ENCODE data around the gene USH1G.

USH1G gene

DNA sequence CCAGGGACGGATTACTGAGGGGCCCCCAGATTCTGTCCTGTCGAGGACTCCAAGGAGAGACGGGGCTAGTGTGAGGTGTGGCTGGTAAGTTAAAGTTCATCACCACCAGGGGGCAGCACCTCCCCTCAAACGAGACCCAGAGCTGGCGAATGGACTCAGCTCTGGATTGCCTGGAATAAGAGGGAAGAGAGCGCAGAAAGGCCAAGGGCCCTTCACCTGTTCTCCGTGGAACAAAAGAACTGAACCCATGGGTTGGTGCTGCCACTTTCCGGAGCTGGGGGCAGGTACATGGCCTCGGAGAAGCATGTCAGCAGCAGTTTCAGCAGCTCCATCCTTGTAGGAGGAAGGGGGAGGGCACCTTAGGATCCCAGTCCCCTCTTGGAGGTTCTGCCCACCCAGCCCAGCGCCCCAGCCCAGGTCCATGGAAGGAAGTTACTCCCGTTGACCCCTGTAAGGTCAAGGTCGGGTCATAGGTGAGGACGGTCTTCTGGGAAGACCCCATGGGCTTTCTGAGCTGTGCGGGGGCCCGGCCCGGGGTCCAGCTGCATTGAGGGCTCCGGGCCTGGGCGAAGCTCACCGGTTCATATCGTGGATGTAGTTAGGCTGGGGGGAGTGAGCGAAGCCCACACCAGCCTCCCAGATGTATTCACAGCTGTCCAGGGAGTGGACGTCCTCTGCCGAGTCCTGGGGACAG is 38.7 kb upstream of the USH1G start:
- Histone ChIP-seq H3K27me3 (ENCODE audit: insufficient read depth, low read depth, severe bottlenecking) (no peaks in the 10 kb centered on the region), H3K4me3 (ENCODE audit: low read depth, low read length) (no peak overlapping the region), H3K36me3 (no peaks in the 10 kb centered on the region), H3K27ac (no peak overlapping the region), H3K9me3 (ENCODE audit: severe bottlenecking) (no peaks in the 10 kb centered on the region)
- TF ChIP-seq, protein P1, sequence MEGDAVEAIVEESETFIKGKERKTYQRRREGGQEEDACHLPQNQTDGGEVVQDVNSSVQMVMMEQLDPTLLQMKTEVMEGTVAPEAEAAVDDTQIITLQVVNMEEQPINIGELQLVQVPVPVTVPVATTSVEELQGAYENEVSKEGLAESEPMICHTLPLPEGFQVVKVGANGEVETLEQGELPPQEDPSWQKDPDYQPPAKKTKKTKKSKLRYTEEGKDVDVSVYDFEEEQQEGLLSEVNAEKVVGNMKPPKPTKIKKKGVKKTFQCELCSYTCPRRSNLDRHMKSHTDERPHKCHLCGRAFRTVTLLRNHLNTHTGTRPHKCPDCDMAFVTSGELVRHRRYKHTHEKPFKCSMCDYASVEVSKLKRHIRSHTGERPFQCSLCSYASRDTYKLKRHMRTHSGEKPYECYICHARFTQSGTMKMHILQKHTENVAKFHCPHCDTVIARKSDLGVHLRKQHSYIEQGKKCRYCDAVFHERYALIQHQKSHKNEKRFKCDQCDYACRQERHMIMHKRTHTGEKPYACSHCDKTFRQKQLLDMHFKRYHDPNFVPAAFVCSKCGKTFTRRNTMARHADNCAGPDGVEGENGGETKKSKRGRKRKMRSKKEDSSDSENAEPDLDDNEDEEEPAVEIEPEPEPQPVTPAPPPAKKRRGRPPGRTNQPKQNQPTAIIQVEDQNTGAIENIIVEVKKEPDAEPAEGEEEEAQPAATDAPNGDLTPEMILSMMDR (IDR thresholded peaks at IDR 0.05; ENCODE audit: low read depth, low read length): peak; percentile 81
- DNase-seq: peak; percentile 96

DNA sequence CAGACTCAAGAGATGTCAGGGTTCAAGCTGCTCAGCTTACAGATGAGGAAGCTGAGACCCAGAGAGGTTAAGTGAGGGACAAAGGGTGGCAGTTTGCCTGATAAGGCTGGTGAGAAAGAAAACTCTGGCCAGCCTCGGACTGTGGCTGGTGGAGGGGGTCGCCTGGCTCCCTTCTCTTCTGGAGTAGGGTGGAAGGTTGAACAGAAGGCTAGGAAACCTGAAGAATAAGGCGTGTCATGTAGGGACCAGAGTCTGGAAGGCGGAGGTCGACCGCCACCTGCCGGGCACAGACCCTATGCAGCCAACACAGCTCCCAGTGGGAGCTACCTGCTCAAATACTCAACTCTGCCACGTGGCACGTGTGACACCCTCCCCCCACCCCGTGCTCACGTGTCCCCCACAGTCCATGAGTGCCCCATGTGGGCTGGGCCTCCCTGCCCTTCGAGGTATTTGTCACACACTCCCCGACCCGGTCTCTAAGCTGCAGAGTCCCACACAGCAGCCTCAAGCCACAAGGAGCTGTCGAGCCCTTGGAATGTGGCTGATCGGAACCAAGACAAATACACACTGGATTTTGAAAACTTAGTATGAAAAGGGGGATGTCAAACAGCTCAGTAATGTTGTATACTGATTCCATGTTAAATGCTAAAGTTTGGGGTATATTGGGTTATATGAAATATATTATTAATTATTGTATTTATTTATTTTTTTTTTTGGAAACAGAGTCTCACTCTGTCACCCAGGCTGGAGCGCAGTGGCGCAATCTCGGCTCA is 37.7 kb upstream of the USH1G start:
- H3K4me3 ChIP-seq (ENCODE audit: low read depth, low read length): peak overlapping the region; percentile 8
- no peaks in the 10 kb centered on the region for H3K36me3 ChIP-seq
- H3K27ac ChIP-seq: no peak overlapping the region
- H3K9me3 ChIP-seq (ENCODE audit: severe bottlenecking): no peaks in the 10 kb centered on the region
- no peaks in the 10 kb centered on the region for H3K27me3 ChIP-seq (ENCODE audit: insufficient read depth, low read depth, severe bottlenecking)
- peak; percentile 96 for DNase-seq
- TF ChIP-seq, protein P1 (IDR thresholded peaks at IDR 0.05; ENCODE audit: low read depth, low read length): peak; percentile 99

DNA sequence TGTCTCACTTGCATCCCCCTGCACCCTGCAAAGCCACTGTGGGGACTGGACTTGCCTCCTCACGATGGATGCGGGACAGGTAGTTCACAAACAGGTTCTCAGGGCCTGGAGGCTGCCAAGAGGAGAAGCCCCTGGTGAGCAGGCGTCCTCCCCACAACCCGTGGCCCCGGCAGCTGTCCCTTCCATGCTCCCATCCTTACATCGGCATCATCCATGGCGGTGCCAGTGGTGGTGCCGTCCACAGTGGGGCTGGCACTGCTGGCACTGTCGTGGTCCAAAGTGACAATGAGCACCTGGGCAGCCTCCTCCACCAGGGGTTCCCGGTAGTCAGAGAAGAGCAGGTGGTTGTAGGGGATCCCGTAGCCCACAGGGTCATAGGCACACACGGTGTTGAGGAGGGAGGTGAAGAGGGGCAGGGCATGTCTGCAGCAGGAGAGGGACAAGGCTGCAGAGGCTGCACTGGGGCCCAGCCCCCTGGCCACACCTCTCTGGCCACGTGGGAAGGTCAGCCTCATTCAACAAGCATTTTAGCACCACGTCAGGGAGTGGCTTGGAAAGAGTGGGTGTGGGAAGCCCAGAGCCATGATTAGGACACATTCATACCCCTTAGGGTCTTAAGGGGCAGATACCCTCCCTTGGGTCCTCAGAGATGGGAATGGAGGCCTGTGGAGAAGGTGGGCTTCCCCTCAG is 36.9 kb upstream of the USH1G start:
- TF ChIP-seq, protein P1 (IDR thresholded peaks at IDR 0.05; ENCODE audit: low read depth, low read length): no peak
- no peak overlapping the region for H3K27ac ChIP-seq
- no peak for DNase-seq
- no peaks in the 10 kb centered on the region for H3K27me3 ChIP-seq (ENCODE audit: insufficient read depth, low read depth, severe bottlenecking)
- H3K36me3 ChIP-seq: no peaks in the 10 kb centered on the region
- H3K4me3 ChIP-seq (ENCODE audit: low read depth, low read length): no peak overlapping the region
- no peaks in the 10 kb centered on the region for H3K9me3 ChIP-seq (ENCODE audit: severe bottlenecking)

DNA sequence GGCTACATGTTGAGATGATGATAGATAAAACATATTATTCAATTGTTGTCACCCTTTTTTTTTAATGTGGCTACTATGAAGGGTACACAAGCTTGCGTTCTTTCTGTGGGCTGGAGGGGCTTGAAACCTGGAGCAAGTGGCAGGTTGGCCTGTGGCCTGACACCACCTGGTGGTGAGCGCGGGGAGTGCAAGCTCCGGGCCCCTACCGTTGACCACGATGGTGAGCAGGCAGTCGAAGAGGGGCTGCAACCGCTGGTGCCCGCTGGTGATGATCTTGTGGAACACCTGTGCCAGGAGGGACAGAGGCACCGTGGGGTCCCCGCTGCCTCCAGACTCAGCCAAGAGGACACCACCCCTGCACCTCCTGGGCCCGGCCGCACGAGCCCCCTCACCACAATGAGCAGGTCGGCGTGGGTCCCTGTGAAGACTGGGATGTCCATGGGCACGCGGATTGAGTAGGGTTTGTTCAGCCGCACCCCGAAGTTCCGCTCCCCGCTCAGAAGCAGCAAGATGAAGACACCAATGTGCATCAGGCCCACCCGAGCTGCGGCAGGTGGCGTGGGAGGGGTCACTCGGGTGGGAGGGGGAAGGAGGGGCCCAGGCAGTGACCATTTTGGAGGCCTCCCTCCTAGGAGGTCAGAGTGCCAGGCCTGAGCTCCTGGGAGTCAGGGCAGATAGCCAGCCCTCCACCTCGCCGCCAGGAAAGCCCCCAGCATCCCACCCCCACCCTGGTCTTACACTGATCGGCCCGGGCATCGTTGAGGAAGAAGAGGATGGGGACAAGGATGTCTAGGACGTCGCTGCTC is 35.1 kb upstream of the USH1G start:
- H3K9me3 ChIP-seq (ENCODE audit: severe bottlenecking): no peaks in the 10 kb centered on the region
- no peak overlapping the region for H3K4me3 ChIP-seq (ENCODE audit: low read depth, low read length)
- peak; percentile 90 for DNase-seq
- no peaks in the 10 kb centered on the region for H3K27me3 ChIP-seq (ENCODE audit: insufficient read depth, low read depth, severe bottlenecking)
- H3K36me3 ChIP-seq: no peaks in the 10 kb centered on the region
- TF ChIP-seq, protein P1 (IDR thresholded peaks at IDR 0.05; ENCODE audit: low read depth, low read length): peak; percentile 97
- H3K27ac ChIP-seq: no peak overlapping the region

DNA sequence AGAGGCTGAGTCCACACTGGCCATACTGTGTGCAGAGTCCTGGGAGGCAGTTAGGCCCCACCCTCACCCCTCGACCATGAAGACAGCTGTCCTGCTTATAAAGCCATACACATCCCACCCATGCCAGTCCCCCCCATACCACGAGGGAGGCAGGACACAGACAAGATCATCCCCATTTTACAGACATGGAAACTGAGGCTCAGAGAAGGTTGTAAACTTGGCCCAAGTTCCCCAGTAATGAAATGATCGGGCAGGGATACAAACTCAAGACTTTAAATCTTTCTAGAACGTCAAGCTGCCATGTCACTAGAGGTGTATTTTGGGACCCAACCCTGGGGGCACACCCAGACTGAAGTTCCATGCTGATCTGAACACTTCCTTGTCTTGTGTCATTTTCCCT is 33.0 kb upstream of the USH1G start:
- H3K27me3 ChIP-seq (ENCODE audit: insufficient read depth, low read depth, severe bottlenecking): no peaks in the 10 kb centered on the region
- no peaks in the 10 kb centered on the region for H3K9me3 ChIP-seq (ENCODE audit: severe bottlenecking)
- H3K4me3 ChIP-seq (ENCODE audit: low read depth, low read length): no peak overlapping the region
- TF ChIP-seq, protein P1 (IDR thresholded peaks at IDR 0.05; ENCODE audit: low read depth, low read length): no peak
- H3K27ac ChIP-seq: no peak overlapping the region
- H3K36me3 ChIP-seq: no peaks in the 10 kb centered on the region
- no peak for DNase-seq

Measured in WERI-Rb-1 (cell line).